NCI-H524 (cell line): ENCODE data around the gene ERBB4.
A peak's percentile ranks its signal among the peaks of the same experiment; 100 is the strongest.
"Not testable (repeated sequence)": the region's sequence is repeated elsewhere in the genome, so short reads cannot be mapped to it uniquely, and the experiment has no call there.

ENCODE experiments used
- DNase-seq, 2 experiments: peaks; one replicate each; lab custom pipeline; 2025; lab: John Stamatoyannopoulos, UW

The ERBB4 gene

DNA sequence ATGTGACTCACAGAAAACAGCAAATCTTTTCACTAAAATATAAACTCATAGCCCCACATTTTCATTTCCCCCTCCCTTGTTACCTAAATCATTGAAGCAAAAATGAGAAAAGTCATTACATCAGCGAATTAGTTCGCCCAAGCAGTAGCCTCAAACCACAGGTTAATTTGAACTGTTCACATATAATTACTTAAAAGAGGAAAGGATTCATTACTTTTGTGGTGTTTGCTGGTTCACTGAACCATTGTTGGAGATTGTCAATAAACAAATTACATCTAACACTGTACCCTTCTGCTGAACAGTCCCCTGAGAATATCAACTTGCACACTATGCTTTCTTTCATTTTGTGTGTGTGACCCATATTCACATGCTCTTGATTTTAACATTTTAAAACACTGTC lies 238.7 kb downstream of the ERBB4 start:
- no peak for DNase-seq

GRCh38 chr2:212299333-212299732 lies 239.3 kb downstream of the ERBB4 start:
- DNase-seq, result no peak

DNA sequence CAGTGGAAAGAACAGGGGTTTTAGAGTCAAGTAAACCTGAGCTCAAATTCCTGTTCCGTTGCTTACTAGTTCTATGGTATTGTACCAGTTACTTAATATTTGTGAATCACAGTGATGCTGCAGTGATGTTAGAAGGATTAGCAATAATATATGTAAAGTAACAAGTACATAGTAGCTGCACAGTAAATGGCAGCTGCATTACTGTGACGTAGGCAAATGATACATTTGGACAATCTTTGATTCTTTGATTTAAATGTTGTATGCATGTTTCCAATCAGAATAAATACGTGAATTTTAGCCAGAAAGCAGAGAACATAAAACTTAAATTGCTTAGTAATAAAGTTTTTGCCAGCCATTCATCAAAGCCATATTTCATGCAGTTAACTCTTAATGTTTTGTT lies 243.0 kb downstream of the ERBB4 start:
- no peak for DNase-seq

DNA sequence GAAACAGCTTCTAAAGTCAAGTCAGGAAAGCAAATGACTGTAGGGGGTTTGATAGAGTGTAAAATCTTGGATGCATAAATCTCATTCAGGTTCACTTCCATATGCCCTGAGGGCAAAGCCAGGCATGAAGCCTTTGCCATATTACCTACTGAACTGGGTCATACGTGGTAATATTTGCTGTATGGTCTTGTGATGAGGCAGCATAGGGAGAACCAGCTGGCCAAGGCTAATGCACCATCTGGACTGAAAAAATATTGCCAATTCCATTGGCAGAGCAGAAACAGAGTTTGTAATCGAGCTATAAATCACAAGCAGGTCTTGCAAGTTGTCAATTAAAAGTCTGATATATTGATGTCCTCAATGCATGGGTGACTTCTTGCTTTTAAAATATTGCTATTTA lies 243.8 kb downstream of the ERBB4 start:
- DNase-seq, result peak; percentile 84 to 96

DNA sequence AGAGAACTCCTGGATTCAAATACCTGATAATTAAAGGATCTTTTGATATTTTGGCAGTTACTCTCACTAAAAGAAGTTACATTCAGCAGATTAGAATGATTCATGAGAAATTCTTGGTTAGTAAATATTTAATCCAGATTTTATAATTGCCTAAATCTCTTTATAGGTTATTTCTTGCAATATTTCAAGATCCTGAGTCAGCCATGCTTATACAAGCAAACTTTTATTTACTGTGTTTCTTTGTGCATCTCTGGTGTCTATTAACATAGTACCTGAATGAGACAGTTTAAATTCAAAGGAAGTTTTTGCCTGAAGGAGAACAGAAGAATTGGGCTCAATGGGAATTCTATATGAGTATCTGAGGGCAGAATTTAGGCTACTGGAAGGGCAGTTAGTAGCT lies 249.3 kb downstream of the ERBB4 start:
- no peak for DNase-seq

DNA sequence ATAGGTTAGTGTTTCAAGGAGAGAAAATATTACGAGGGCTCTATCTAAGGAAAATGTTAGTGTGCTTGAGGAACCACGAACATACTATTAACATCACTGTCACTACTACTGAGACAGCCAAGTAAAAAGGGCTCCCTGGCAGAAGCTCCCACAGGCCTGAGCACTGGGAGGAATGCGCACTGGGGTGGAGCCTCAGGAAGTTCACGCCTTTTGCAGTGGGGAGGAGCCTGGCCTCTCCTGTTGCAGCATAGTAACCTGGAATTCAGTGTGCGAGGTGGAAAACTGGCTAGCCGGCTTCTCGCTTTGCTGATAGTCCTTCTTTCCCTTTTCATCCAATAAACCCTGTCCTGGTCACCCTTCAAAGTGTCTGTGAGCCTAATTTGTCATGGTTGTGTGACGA lies 250.3 kb downstream of the ERBB4 start:
- DNase-seq, result no peak

- DNase-seq, result peak; percentile 15 to 65
These were observed 254.4 kb downstream of the ERBB4 start for GRCh38 chr2:212284166-212284565.

DNA sequence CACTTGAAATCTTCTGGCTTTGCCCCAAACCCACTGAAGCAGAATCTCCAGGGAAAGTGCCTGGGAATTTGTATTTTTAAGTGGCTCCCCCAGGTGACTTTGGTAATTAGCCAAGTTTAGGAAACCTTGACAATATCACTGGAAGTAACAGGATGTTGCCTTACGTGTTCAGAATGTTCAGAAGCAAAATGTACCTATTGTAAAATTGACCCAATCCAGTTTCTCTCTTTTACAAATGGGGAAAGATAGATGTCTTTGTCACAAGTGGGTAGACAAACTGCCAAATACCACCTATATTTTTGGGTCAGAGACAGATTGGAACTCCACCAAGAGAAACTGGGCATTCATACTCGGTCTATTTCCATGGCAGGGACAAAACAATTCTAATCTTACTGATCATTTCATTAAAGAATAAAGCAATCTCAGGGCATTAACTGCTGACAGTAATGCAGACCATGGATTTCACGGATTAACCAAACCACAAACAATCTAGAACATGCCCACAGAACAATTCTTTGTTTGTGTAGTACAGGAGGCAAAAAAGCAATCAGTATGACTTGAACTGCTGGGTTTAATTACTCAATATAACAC lies 255.8 kb downstream of the ERBB4 start:
- peak; percentile 18 to 23 for DNase-seq

DNA sequence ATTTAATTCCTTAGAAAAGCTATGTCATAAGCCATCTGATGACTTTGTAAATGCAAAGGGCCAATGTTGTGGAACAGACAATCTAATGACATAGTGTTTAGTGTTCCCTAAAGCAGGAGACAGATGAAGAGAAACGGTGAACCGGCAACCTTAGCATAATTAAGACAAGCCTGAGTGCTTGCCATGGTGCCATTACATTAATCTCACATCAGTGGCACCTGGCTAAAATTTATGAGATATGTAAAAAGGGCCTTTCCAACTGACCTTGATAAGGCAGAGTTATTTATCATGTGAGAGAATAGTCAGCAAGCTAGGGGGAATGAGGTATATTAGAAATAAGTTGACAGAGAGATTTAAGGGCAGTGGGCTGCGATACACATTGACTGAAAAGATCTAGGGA lies 261.8 kb downstream of the ERBB4 start:
- no peak for DNase-seq

DNA sequence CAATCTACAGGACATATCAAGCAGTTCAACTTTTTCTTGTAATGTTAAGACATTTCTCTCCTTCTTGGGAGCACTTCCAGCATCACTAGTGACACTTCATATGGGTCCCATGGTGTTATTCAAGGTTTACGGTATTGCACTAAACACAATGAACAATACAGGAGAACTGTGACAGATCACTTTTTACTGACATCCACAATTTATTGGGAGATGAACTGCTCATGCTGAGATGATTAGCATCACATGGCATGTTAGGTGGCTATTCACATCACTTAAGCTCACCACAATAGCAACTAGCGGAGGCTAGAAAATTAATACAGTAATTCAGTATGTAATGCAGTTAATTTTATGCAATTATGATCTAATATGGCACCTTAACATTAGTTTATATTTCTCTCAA lies 264.4 kb downstream of the ERBB4 start:
- no peak for DNase-seq

DNA sequence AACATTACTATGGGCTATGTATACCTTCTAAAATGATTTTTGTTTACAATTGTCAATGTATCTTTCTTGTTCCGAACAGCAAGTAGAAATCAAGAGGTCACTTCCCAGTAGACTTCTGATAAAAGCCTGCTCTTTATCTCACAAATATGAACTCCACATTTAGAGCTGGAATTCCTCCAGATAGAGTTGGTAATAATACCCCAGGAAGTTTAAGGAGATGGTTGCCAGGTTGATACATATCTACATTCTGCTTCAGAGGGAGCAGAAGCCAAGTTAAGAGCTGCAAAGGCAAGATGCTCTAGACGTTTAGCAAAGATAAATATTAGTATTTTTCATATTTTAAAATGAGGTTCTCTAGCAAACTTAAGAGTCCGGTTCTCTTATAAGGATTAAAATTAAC lies 267.0 kb downstream of the ERBB4 start:
- DNase-seq, result no peak

DNA sequence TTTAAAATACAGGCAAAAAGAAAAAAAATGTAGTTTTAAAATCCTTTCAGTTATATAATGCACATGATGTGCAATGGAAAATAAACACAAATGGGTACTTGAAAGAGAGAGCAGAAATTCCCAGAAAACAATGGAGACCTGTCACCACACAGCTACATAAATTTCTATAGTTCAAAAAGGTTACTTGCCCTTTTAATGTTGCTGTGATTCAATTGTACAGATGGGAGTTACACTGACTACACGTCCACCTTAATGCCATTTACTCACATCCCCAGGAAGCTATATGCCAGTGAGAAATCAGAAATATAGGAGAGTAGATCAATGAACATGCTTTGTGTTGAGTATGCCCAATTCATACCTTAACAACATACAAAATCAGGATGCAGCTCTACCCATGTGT lies 269.6 kb downstream of the ERBB4 start:
- DNase-seq, result no peak

GRCh38 chr2:212266297-212266696 lies 272.3 kb downstream of the ERBB4 start:
- no peak for DNase-seq

DNA sequence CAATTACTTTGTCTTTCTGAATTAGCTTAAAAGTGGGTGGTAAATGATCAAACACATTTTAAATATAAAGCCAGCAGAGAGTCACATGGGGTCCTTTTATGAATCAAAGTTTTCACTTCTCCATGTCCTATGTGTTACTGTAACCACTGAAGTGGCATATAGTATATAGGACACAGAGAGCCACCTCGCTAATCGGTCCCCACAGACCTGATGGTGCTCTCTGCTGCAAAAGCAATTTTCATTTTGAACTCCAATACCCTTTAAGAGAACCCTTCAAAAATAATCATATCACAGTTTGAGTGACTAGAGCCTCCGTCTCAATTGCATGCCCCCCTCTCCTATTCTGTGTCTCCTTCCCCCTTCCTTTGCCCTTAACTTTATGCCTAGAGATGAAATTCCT lies 272.8 kb downstream of the ERBB4 start:
- DNase-seq, result no peak

DNA sequence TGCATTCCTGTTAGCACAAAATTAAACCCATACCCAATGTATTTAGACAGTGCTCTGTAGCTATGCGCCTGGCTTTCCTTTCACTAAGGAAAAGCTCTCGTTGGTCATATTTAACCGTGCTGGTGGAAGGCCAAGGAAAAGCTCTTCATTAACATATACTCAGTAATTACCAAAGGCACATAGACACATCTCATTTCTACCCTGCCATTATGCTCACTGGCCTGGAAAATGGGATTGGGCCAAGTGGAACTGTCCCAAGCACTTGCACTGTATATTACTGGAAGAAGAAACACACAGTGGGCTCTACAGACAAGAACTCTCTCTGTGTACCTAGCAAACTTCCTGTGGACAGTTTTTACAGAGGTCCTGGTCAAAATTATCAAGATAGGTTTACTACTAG lies 274.4 kb downstream of the ERBB4 start:
- no peak for DNase-seq

GRCh38 chr2:212259226-212259625 lies 279.4 kb downstream of the ERBB4 start:
- DNase-seq, result no peak

GRCh38 chr2:212254339-212254738 lies 284.3 kb downstream of the ERBB4 start:
- no peak for DNase-seq

GRCh38 chr2:212249451-212249850 lies 289.2 kb downstream of the ERBB4 start:
- DNase-seq, result no peak

DNA sequence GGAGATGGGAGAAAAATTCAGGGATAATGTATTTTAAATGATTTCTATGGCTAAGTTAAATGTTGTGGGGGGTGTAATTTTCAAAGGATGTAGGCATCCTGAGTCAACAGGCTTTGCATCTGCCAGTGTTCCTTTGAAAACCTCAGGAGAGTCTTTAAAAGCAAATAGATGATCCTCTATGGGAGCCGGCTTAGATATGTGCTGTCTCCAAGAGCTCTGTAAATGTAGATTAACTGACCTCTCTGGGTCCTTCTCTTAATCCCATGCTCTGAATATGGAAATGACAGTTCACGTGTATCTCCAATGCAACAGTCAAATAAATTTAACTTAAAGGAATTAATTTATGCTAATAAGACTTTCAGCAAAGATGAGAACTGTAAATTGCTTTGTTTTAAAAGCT lies 292.7 kb downstream of the ERBB4 start:
- DNase-seq, result peak in 1 of 2 experiments; percentile 47

GRCh38 chr2:212242724-212243123 lies 295.9 kb downstream of the ERBB4 start:
- DNase-seq, result peak; percentile 84 to 95

GRCh38 chr2:212238152-212238551 lies 300.4 kb downstream of the ERBB4 start:
- not testable (repeated sequence) for DNase-seq

- peak; percentile 27 to 72 for DNase-seq
These were observed 301.1 kb downstream of the ERBB4 start for GRCh38 chr2:212237350-212238095.

DNA sequence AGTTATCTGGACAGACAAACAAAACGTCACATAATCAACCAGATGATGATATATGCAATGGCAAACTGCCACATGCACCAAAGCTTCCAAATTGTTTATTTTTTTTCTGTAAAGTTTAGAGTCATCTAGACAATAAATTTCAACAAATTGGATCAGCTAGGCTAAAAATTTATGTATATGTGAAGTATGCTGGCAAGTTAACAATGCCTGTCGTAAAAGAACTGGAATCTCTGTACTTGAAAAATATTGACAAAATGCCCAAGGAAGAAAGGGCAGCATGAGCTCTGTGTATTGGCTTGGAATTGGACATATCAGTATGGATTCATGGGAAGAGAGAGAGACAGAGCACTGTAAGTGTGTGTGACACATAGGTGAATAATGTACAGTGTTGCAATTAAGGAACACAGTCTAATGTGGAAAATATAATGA lies 309.8 kb downstream of the ERBB4 start:
- no peak for DNase-seq

DNA sequence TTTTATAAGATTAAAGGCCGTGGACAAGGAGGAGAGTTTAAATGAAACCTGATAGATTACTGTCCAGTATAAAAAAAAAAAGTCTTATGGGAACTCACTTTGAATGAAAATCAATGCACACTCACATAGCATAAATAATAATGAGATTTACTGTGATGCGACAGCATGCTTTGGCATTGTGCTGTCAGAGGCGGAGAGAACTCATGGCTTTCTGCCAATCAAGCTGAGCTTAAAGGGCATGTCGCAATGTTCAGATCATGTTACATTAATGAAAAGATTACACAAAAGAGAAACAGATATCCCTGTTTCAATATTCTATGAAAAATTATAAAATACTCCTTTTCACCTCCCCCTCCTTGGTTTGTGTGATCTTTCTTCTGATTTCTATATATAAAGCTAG lies 310.8 kb downstream of the ERBB4 start:
- DNase-seq, result peak; percentile 56 to 84
